Stimulated activated CD4-positive, alpha-beta T cell treated with anti-CD3 and anti-CD28 coated beads, Interleukin-1b, Interleukin-23, amount 100 ng/mL, for 48 hours (primary cell): ENCODE measurements around the gene FAM120C.

Source experiments
- DNase-seq: peaks from one replicate; pipeline ENCODE4 v3.0.0-alpha.2; 2020

Gene FAM120C

GRCh38 chrX:54182864-54183613, at the start of gene FAM120C:
TSS of gene FAM120C (minus strand) at chrX:54183254. CDS start at chrX:54183198, 56 bp downstream.
- DNase-seq = peak; percentile 63

- no peak for DNase-seq
Observed at GRCh38 chrX:54230435-54231148, 47.5 kb upstream of the FAM120C start.

- no peak for DNase-seq
Observed at GRCh38 chrX:54223581-54223980, 40.5 kb upstream of the FAM120C start.

GRCh38 chrX:54213603-54214002, 30.5 kb upstream of the FAM120C start:
- DNase-seq = no peak

- no peak for DNase-seq
Observed at GRCh38 chrX:54208531-54208930, 25.5 kb upstream of the FAM120C start.

- DNase-seq = no peak
Observed at GRCh38 chrX:54198262-54198661, 15.2 kb upstream of the FAM120C start.

GRCh38 chrX:54194982-54195588, 12.0 kb upstream of the FAM120C start:
- no peak for DNase-seq

GRCh38 chrX:54193085-54193821, 10.2 kb upstream of the FAM120C start:
- DNase-seq = no peak

- no peak for DNase-seq
Observed at GRCh38 chrX:54184474-54184873, 1.4 kb upstream of the FAM120C start.

GRCh38 chrX:54182194-54182863, 725 bp downstream of the FAM120C start:
- DNase-seq = peak; percentile 67

- DNase-seq = no peak
Observed at GRCh38 chrX:54181202-54181953, 1.7 kb downstream of the FAM120C start.

- no peak for DNase-seq
Observed at GRCh38 chrX:54180403-54180802, 2.7 kb downstream of the FAM120C start.

- no peak for DNase-seq
Observed at GRCh38 chrX:54178100-54178940, 4.7 kb downstream of the FAM120C start.

GRCh38 chrX:54177306-54177705, 5.7 kb downstream of the FAM120C start:
- no peak for DNase-seq

GRCh38 chrX:54173791-54174190, 9.3 kb downstream of the FAM120C start:
- no peak for DNase-seq

- no peak for DNase-seq
Observed at GRCh38 chrX:54172455-54172854, 10.6 kb downstream of the FAM120C start.

GRCh38 chrX:54171527-54172250, 11.4 kb downstream of the FAM120C start:
- no peak for DNase-seq

- no peak for DNase-seq
Observed at GRCh38 chrX:54171091-54171490, 12.0 kb downstream of the FAM120C start.

GRCh38 chrX:54166915-54167314, 16.1 kb downstream of the FAM120C start:
- DNase-seq = no peak

GRCh38 chrX:54157561-54157960, 25.5 kb downstream of the FAM120C start:
- DNase-seq = no peak
